Colonic mucosa (tissue), 4 donors: ENCODE results near the gene DLG2. TPM values are rescaled to one million over a fixed set of nuclear protein-coding genes. Genes with fewer than 3 reads are reported as not detected.
"Not testable (repeated sequence)": the region's sequence is repeated elsewhere in the genome, so short reads cannot be mapped to it uniquely, and the experiment has no call there.

Experiments used
- DNase-seq: peaks from one replicate; pipeline ENCODE4 v3.0.0-alpha.2; 2020
- H3K27ac ChIP-seq: fragments of 200-600 bp; one replicate; pipeline ENCODE4 v1.8.0; 2021
- H3K27me3 ChIP-seq: fragments of 200-600 bp; one replicate; pipeline ENCODE4 v1.8.0; 2021
- H3K36me3 ChIP-seq: fragments of 200-600 bp; one replicate; pipeline ENCODE4 v1.8.0; 2021
- H3K4me1 ChIP-seq: fragments of 200-600 bp; one replicate; pipeline ENCODE4 v1.8.0; 2021; ENCODE audit warnings: mild to moderate bottlenecking
- H3K4me3 ChIP-seq: fragments of 200-600 bp; one replicate; pipeline ENCODE4 v1.8.0; 2021
- H3K9ac ChIP-seq, 2 donors: one replicate each; pipeline ENCODE4 v1.7.0; 2013; ENCODE audit warnings: control low read depth in 2 of 2, low read depth in 2 of 2, low read length in 2 of 2
- H3K9me3 ChIP-seq: fragments of 200-600 bp; one replicate; pipeline ENCODE4 v1.8.0; 2021
- intact Hi-C: fragments of 100-400 bp; cut with DNase I; formaldehyde crosslinking; loops from one replicate; pipeline ENCODE4 v1.14.1; 2022
- total RNA-seq, 2 donors: library from RNA; stranded (reverse); fragmentation: NEBNext Ultra II Directional in 1 of 2; extraction: Animal tissue kit (Norgen Biotek cat#: 25700) in 1 of 2; gene quantifications; one replicate each; pipeline ENCODE4 v1.2.1, GENCODE V29; 2021
- TF ChIP-seq, protein P1 (sequence below): fragments of 200-600 bp; IDR thresholded peaks from one replicate; pipeline ENCODE4 v1.8.0; 2022; ENCODE audit warnings: antibody characterized with exemption, mild to moderate bottlenecking
- donor health status: healthy.
- donor health status: DM: no; HTN: no; CAD: no.
- donor health status: DM: no; HTN: no; CAD: no.

The DLG2 gene
- total RNA-seq, 2 donors from 2014 or later = 1.4 to 3.3 TPM

DNA sequence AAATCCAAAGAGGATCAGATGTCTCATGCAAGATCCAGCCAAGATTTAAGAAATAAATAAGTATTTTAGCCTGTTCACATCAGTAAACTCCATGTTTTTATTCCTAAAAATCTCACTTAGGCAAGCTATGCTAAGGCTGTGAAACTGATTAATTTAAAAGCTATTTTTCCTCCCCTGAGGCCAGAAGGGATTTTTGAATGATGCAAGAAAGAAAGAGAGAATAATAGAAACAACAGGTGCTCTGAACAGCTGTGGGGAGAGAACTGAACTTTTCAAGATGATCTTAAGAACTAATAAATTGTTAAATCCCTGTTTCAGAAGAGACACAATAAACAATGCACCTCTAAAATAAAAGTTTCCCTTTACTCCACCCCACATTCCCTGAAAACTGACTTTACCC is 241.6 kb downstream of the DLG2 start:
- intact Hi-C loops = no loop called here
- H3K4me3 ChIP-seq = no peak overlapping the region
- H3K4me1 ChIP-seq = no peaks in the 10 kb centered on the region
- H3K27me3 ChIP-seq = no peaks in the 10 kb centered on the region
- no peaks in the 10 kb centered on the region for H3K36me3 ChIP-seq
- no peak overlapping the region for H3K27ac ChIP-seq
- H3K9ac ChIP-seq = no peak overlapping the region
- TF ChIP-seq, protein P1, sequence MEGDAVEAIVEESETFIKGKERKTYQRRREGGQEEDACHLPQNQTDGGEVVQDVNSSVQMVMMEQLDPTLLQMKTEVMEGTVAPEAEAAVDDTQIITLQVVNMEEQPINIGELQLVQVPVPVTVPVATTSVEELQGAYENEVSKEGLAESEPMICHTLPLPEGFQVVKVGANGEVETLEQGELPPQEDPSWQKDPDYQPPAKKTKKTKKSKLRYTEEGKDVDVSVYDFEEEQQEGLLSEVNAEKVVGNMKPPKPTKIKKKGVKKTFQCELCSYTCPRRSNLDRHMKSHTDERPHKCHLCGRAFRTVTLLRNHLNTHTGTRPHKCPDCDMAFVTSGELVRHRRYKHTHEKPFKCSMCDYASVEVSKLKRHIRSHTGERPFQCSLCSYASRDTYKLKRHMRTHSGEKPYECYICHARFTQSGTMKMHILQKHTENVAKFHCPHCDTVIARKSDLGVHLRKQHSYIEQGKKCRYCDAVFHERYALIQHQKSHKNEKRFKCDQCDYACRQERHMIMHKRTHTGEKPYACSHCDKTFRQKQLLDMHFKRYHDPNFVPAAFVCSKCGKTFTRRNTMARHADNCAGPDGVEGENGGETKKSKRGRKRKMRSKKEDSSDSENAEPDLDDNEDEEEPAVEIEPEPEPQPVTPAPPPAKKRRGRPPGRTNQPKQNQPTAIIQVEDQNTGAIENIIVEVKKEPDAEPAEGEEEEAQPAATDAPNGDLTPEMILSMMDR = no peak
- no peaks in the 10 kb centered on the region for H3K9me3 ChIP-seq
- DNase-seq = no peak

DNA sequence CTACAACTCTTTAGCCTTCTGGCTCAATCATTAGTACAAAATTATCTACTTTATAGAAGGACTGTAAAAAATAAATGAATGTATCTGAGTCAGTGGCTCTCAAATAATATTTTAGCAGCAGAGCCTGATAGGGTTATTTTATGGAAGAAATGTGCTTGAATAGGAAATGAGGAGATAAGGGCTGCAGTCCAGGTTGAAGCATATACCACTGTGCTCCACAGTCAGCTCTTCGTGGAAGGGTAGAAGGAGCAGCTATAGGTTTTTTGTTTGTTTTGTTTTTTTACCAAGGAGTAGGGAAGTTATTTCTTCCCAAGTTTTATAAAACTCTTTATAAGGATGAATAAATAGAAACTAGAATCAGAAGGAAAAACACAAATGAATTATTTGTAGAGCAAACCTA is 242.0 kb downstream of the DLG2 start:
- H3K27me3 ChIP-seq = no peaks in the 10 kb centered on the region
- no peaks in the 10 kb centered on the region for H3K4me1 ChIP-seq
- H3K27ac ChIP-seq = no peak overlapping the region
- no peak for DNase-seq
- no peak overlapping the region for H3K9ac ChIP-seq
- H3K9me3 ChIP-seq = no peaks in the 10 kb centered on the region
- intact Hi-C loops = no loop called here
- H3K4me3 ChIP-seq = no peak overlapping the region
- TF ChIP-seq, protein P1 = no peak
- H3K36me3 ChIP-seq = no peaks in the 10 kb centered on the region

DNA sequence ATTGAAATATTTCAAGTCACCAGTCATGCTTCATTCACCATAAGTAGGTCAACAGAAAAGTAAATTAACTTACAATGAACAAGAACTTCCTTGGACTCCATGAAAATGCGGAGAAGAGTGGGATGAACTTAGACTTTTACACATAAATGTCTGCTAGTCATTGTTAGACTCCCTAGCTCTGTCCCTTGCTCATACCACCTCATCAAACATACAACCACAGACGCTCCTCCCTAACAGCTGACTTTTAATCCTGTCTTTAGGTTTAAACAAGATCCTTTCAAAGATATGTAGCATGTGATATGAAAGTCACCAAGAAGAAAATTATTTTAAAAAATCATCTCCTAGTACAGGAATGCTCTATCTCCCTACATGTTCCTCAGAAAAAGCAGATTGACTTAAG is 248.1 kb downstream of the DLG2 start:
- H3K4me3 ChIP-seq = no peak overlapping the region
- intact Hi-C loops = no loop called here
- H3K27ac ChIP-seq = no peak overlapping the region
- TF ChIP-seq, protein P1 = no peak
- H3K4me1 ChIP-seq = no peaks in the 10 kb centered on the region
- no peaks in the 10 kb centered on the region for H3K9me3 ChIP-seq
- no peak for DNase-seq
- H3K9ac ChIP-seq = no peak overlapping the region
- H3K27me3 ChIP-seq = no peaks in the 10 kb centered on the region
- no peaks in the 10 kb centered on the region for H3K36me3 ChIP-seq

DNA sequence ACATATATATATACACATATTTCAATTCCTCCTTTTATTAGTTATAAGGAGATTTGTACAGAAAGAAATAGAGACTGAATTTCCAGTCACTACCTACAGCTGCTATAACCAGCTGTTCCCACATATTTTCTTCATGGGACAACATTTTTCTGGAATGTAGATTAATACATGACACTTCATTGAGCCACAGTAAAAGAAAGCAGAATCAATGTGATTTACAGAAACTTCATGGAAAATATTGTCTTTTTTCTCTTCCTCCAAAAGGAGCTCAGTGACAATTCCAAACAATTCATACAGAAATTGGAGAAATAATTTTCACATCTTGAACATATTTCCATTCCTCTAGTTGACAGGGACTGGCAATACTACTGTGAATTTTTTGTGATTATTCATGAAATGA is 249.2 kb downstream of the DLG2 start:
- TF ChIP-seq, protein P1 = no peak
- no peak overlapping the region for H3K4me3 ChIP-seq
- intact Hi-C loops = no loop called here
- no peaks in the 10 kb centered on the region for H3K9me3 ChIP-seq
- no peak overlapping the region for H3K27ac ChIP-seq
- no peaks in the 10 kb centered on the region for H3K36me3 ChIP-seq
- H3K9ac ChIP-seq = no peak overlapping the region
- no peaks in the 10 kb centered on the region for H3K4me1 ChIP-seq
- no peaks in the 10 kb centered on the region for H3K27me3 ChIP-seq
- DNase-seq = no peak

DNA sequence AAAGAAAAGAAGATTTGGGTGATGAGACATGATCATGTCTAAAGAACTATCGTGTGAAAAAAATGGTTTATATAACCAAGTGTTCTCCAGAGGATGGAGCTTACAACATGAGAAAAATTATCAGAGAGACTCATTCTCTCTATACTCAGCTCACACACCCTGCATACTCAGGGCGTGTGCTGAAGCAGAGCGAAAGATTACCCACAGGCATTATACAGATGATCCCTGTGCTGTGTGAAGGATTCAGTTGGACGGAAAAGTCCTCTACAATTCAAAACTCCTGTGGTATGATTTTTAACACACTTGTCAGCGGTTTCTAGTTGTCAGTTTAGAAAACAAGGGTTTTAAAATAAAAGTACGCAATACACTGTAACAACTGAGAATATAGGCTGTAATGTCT is 267.3 kb downstream of the DLG2 start:
- Histone ChIP-seq H3K27ac (no peak overlapping the region), H3K36me3 (no peaks in the 10 kb centered on the region), H3K9me3 (no peaks in the 10 kb centered on the region), H3K4me1 (no peaks in the 10 kb centered on the region), H3K9ac (no peak overlapping the region), H3K4me3 (no peak overlapping the region), H3K27me3 (no peaks in the 10 kb centered on the region)
- no peak for DNase-seq
- TF ChIP-seq, protein P1 = no peak
- intact Hi-C loops = no loop called here

DNA sequence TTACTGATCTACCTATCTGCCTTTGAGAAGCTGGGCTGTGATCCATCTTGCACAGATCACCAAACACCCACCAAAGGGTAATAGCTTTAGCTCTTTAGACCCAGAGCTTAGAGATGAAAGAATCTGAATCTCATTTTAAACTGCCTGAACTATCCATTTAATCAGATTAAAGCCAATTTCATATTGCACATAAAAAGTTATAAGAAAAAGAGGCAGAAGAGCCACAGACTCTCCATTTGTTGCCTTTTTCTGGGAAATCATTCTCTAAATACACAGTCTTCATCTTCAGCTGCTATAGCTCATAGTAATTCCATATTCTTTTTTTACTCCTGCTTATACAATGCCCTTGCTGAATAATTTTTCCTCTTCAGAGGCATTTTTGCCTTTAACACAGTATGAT is 271.2 kb downstream of the DLG2 start:
- intact Hi-C loops = no loop called here
- Histone ChIP-seq H3K9me3 (no peaks in the 10 kb centered on the region), H3K36me3 (no peaks in the 10 kb centered on the region)

DNA sequence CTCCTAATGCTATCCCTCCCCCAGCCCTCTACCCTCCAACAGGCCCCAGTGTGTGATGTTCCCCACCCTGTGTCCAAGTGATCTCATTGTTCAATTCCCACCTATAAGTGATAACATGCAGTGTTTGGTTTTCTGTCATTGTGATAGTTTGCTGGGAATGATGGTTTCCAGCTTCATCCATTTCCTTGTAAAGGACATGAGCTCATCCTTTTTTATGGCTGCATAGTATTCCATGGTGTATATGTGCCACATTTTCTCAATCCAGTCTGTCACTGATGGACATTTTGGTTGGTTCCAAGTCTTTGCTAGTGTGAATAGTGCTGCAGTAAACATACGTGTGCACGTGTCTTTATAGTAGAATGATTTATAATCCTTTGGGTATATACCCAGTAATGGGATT is 277.6 kb downstream of the DLG2 start:
- H3K4me3 ChIP-seq, H3K27me3 ChIP-seq, H3K9ac ChIP-seq, DNase-seq, H3K27ac ChIP-seq, H3K4me1 ChIP-seq, intact Hi-C loops, H3K9me3 ChIP-seq, H3K36me3 ChIP-seq: not testable (repeated sequence)

More for the DNA sequence above, 271.2 kb downstream of the DLG2 start:
- no peak overlapping the region for H3K9ac ChIP-seq
- TF ChIP-seq, protein P1 = no peak
- H3K4me3 ChIP-seq = no peak overlapping the region
- H3K27me3 ChIP-seq = no peaks in the 10 kb centered on the region
- no peaks in the 10 kb centered on the region for H3K4me1 ChIP-seq
- no peak overlapping the region for H3K27ac ChIP-seq
- DNase-seq = no peak
